OCI-LY7 (cell line): Measurements from ENCODE around the gene FALEC. TPM values are rescaled to one million over a fixed set of nuclear protein-coding genes. Genes with fewer than 3 reads are reported as not detected.

Experiments used
- BruUV-seq: library from RNA; stranded (reverse); fragments of 400-500 nt; replicated peaks from 2 replicates; lab custom pipeline; 2021; lab: Mats Ljungman, UMichigan
- CTCF ChIA-PET: fragments of 300-600 bp; sonication (Branson Sonifier 250); formaldehyde crosslinking; loops from one replicate; lab custom pipeline; 2022; ENCODE audit warnings: antibody characterized with exemption; ENCODE audit not compliant: unreplicated experiment; lab: Charles Lee
- POLR2A ChIA-PET: fragments of 300-600 bp; sonication (Branson Sonifier 250); formaldehyde crosslinking; loops from one replicate; lab custom pipeline; 2022; ENCODE audit warnings: antibody characterized with exemption; lab: Charles Lee
- DNase-seq: peaks from one replicate; pipeline ENCODE4 v3.0.0-alpha.2; 2015; ENCODE audit warnings: low spot score
- H2AFZ ChIP-seq: fragments of 200-600 bp; sonication (generic), shearing (Covaris generic); 2 replicates; pipeline ENCODE4 v1.6.1; 2014; ENCODE audit warnings: mild to moderate bottlenecking, antibody characterized with exemption, low read length, moderate library complexity
- H3K27ac ChIP-seq: fragments of 200-600 bp; sonication (generic); 2 replicates; pipeline ENCODE4 v1.5.1; 2014; ENCODE audit warnings: mixed run types, low read depth, mild to moderate bottlenecking, moderate library complexity, low read length, inconsistent platforms; ENCODE audit not compliant: poor library complexity, severe bottlenecking
- H3K36me3 ChIP-seq: fragments of 200-600 bp; sonication (generic); 2 replicates; pipeline ENCODE4 v1.6.1; 2014; ENCODE audit warnings: mild to moderate bottlenecking, antibody characterized with exemption, low read length, moderate library complexity, mixed read lengths; ENCODE audit not compliant: insufficient read depth
- H3K4me1 ChIP-seq: fragments of 200-600 bp; sonication (generic); 2 replicates; pipeline ENCODE4 v1.5.1; 2014; ENCODE audit warnings: mild to moderate bottlenecking, low read length; ENCODE audit not compliant: insufficient read depth, poor library complexity, severe bottlenecking
- H3K4me2 ChIP-seq: fragments of 200-600 bp; sonication (generic); 2 replicates; pipeline ENCODE4 v1.6.1; 2014; ENCODE audit warnings: mild to moderate bottlenecking, low read length
- H3K4me3 ChIP-seq: fragments of 200-600 bp; sonication (generic); 2 replicates; pipeline ENCODE4 v1.5.1; 2014; ENCODE audit warnings: mild to moderate bottlenecking, low read depth, low read length; ENCODE audit not compliant: poor library complexity, severe bottlenecking
- H3K79me2 ChIP-seq: fragments of 200-600 bp; sonication (generic); 2 replicates; pipeline ENCODE4 v1.6.1; 2016; ENCODE audit warnings: low read depth, mild to moderate bottlenecking, low read length, moderate library complexity, mixed read lengths; ENCODE audit not compliant: insufficient read depth
- H3K9me2 ChIP-seq: fragments of 200-600 bp; sonication (generic); 2 replicates; pipeline ENCODE4 v1.6.1; 2016; ENCODE audit warnings: mild to moderate bottlenecking, low read length, mixed read lengths; ENCODE audit not compliant: insufficient read depth
- H3K9me3 ChIP-seq: fragments of 200-600 bp; sonication (generic); 2 replicates; pipeline ENCODE4 v1.6.1; 2014; ENCODE audit warnings: mild to moderate bottlenecking, mixed run types, low read length, mixed read lengths
- H4K20me1 ChIP-seq: fragments of 200-600 bp; sonication (generic); 2 replicates; pipeline ENCODE4 v1.6.1; 2014; ENCODE audit warnings: mild to moderate bottlenecking, antibody characterized with exemption, low read length, moderate library complexity, mixed read lengths; ENCODE audit not compliant: insufficient read depth
- CTCF ChIP-seq: fragments of 200-600 bp; sonication (generic); conservative IDR thresholded peaks from 2 replicates; pipeline ENCODE4 v1.5.1; 2014; ENCODE audit warnings: mild to moderate bottlenecking, antibody characterized with exemption, low read length, moderate library complexity, mixed read lengths
- EZH2phosphoT487 ChIP-seq: fragments of 200-600 bp; sonication (generic); IDR thresholded peaks from 2 replicates; pipeline ENCODE4 v1.6.1; 2018; ENCODE audit warnings: low read depth, borderline replicate concordance, mild to moderate bottlenecking, mixed run types, antibody characterized with exemption, low read length, moderate library complexity, mixed read lengths
- intact Hi-C: fragments of 100-400 bp; cut with micrococcal nuclease; formaldehyde crosslinking; loops from one replicate; pipeline ENCODE4 v1.10.0; 2022; ENCODE audit not compliant: unreplicated experiment
- total RNA-seq, 2 experiments: library from RNA; depleted of rRNA in 1 of 2; stranded (reverse); fragments of >200 nt in 1 of 2; shearing (Covaris generic) in 1 of 2; gene quantifications; 2 replicates each; pipeline ENCODE4 v1.2.3, GENCODE V29; 2014 to 2022

FALEC gene
- total RNA-seq, 2 experiments from 2014 or later = 0.47 to 1.9 TPM

- intact Hi-C loops = no loop called here
- no peak for TF ChIP-seq CTCF
- no peak for TF ChIP-seq EZH2phosphoT487
- POLR2A ChIA-PET = interaction anchor here (0.6 to 0.7 kb wide), 2 partner anchors 241 to 280 kb away, joined by 3 to 4 read pairs; no protein-coding TSS in a partner anchor
These were observed 28.7 kb downstream of the FALEC start for GRCh38 chr1:150544204-150544603.

GRCh38 chr1:150545486-150546032, 30.0 kb downstream of the FALEC start:
- H3K79me2 ChIP-seq = no peaks in the 10 kb centered on the region
- H3K4me1 ChIP-seq = peaks cover 9% of the 10 kb centered on the region
- H3K4me3 ChIP-seq = no peak overlapping the region
- TF ChIP-seq CTCF = no peak
- H3K9me2 ChIP-seq = no peaks in the 10 kb centered on the region
- H4K20me1 ChIP-seq = no peaks in the 10 kb centered on the region
- BruUV-seq = no TSS peak
- no peak for DNase-seq
- no peaks in the 10 kb centered on the region for H3K36me3 ChIP-seq
- H3K4me2 ChIP-seq = no peak overlapping the region
- intact Hi-C loops = no loop called here
- no peaks in the 10 kb centered on the region for H3K9me3 ChIP-seq
- CTCF ChIA-PET = no interaction called here
- no peak overlapping the region for H2AFZ ChIP-seq
- H3K27ac ChIP-seq = no peak overlapping the region
- POLR2A ChIA-PET = interaction anchor here (0.6 to 0.7 kb wide), 4 partner anchors 12 to 516 kb away, joined by 3 to 8 read pairs (median 4); no protein-coding TSS in a partner anchor

More at GRCh38 chr1:150544204-150544603, 28.7 kb downstream of the FALEC start:
- no peak overlapping the region for H3K4me2 ChIP-seq
- H3K4me1 ChIP-seq = peaks cover 6% of the 10 kb centered on the region
- H3K9me3 ChIP-seq = no peaks in the 10 kb centered on the region
- no peak overlapping the region for H2AFZ ChIP-seq
- H3K27ac ChIP-seq = no peak overlapping the region
- no peaks in the 10 kb centered on the region for H3K36me3 ChIP-seq
- DNase-seq = no peak
- H3K79me2 ChIP-seq = no peaks in the 10 kb centered on the region
- no peak overlapping the region for H3K4me3 ChIP-seq
- no TSS peak for BruUV-seq
- no peaks in the 10 kb centered on the region for H4K20me1 ChIP-seq
- CTCF ChIA-PET = no interaction called here
- H3K9me2 ChIP-seq = no peaks in the 10 kb centered on the region

- Histone ChIP-seq H3K4me3 (no peak overlapping the region), H3K9me3 (no peaks in the 10 kb centered on the region), H2AFZ (no peak overlapping the region), H4K20me1 (no peaks in the 10 kb centered on the region), H3K9me2 (no peaks in the 10 kb centered on the region), H3K79me2 (no peaks in the 10 kb centered on the region), H3K27ac (no peak overlapping the region), H3K36me3 (no peaks in the 10 kb centered on the region), H3K4me2 (no peak overlapping the region), H3K4me1 (peaks cover 9% of the 10 kb centered on the region)
- no TSS peak for BruUV-seq
- ChIA-PET POLR2A (interaction anchor here (0.5 kb wide), 1 partner anchor 168 kb away, joined by 3 read pairs; no protein-coding TSS in a partner anchor), CTCF (no interaction called here)
- intact Hi-C loops = no loop called here
- TF ChIP-seq EZH2phosphoT487 = no peak
- no peak for TF ChIP-seq CTCF
- no peak for DNase-seq
These were observed 30.9 kb downstream of the FALEC start for GRCh38 chr1:150546294-150546937.
